DND-41 (cell line): ENCODE results near the gene DCP1B.
A peak's percentile ranks its signal among the peaks of the same experiment; 100 is the strongest.

Experiments used
- ATAC-seq: fragments of 200-7000 bp; cut with Tn5 transposase; 3 replicates; pipeline ENCODE4 v1.9.1; 2021; ENCODE audit warnings: low read depth; ENCODE audit not compliant: insufficient read depth
- DNase-seq: peaks from one replicate; pipeline ENCODE4 v3.0.0-alpha.2; 2020
- H2AFZ ChIP-seq: 2 replicates; pipeline ENCODE4 v1.6.0; 2012; ENCODE audit warnings: low read depth, low read length
- H3K27ac ChIP-seq: 2 replicates; pipeline ENCODE4 v1.5.1; 2012; ENCODE audit warnings: low read length, inconsistent platforms
- H3K27me3 ChIP-seq: fragments of 200-600 bp; sonication (generic); 2 replicates; pipeline ENCODE4 v1.6.0; 2012; ENCODE audit warnings: low read length, mild to moderate bottlenecking, inconsistent platforms; ENCODE audit not compliant: insufficient read depth, poor library complexity
- H3K36me3 ChIP-seq: 2 replicates; pipeline ENCODE4 v1.5.1; 2012; ENCODE audit warnings: low read length, inconsistent platforms; ENCODE audit not compliant: insufficient read depth
- H3K4me1 ChIP-seq: 2 replicates; pipeline ENCODE4 v1.5.1; 2012; ENCODE audit warnings: mild to moderate bottlenecking, low read length; ENCODE audit not compliant: insufficient read depth
- H3K4me2 ChIP-seq: 2 replicates; pipeline ENCODE4 v1.6.0; 2012; ENCODE audit warnings: mild to moderate bottlenecking, moderate library complexity, low read length, inconsistent platforms; ENCODE audit not compliant: insufficient read depth
- H3K4me3 ChIP-seq, 2 experiments: fragments of 200-600 bp in 1 of 2; shearing (Covaris generic) in 1 of 2; 2 replicates each; pipeline ENCODE4 v1.5.1; 2012 to 2016; ENCODE audit warnings: inconsistent platforms in 2 of 2, low read length in 2 of 2, mild to moderate bottlenecking in 2 of 2, low read depth in 1 of 2, moderate library complexity in 1 of 2
- H3K79me2 ChIP-seq: 2 replicates; pipeline ENCODE4 v1.6.0; 2012; ENCODE audit warnings: low read length, inconsistent platforms; ENCODE audit not compliant: insufficient read depth
- H3K9ac ChIP-seq: 2 replicates; pipeline ENCODE4 v1.6.0; 2012; ENCODE audit warnings: low read depth, mild to moderate bottlenecking, inconsistent platforms, low read length, moderate library complexity
- H3K9me3 ChIP-seq: 2 replicates; pipeline ENCODE4 v1.5.1; 2012; ENCODE audit warnings: low read length, moderate library complexity, mild to moderate bottlenecking, inconsistent platforms; ENCODE audit not compliant: insufficient read depth, severe bottlenecking
- H4K20me1 ChIP-seq: 2 replicates; pipeline ENCODE4 v1.6.0; 2012; ENCODE audit warnings: low read length; ENCODE audit not compliant: insufficient read depth
- EZH2 ChIP-seq: IDR thresholded peaks from 3 replicates; pipeline ENCODE4 v1.6.1; 2012; ENCODE audit warnings: borderline replicate concordance, low read depth, mild to moderate bottlenecking, moderate library complexity, low read length, inconsistent platforms; ENCODE audit not compliant: severe bottlenecking
- TF ChIP-seq, protein P1 (sequence below): IDR thresholded peaks from 2 replicates; pipeline ENCODE4 v1.5.1; 2012; ENCODE audit warnings: borderline replicate concordance, low read length, moderate library complexity, mild to moderate bottlenecking; ENCODE audit not compliant: poor library complexity, severe bottlenecking; ENCODE audit errors: extremely low read depth

Gene DCP1B

DNA sequence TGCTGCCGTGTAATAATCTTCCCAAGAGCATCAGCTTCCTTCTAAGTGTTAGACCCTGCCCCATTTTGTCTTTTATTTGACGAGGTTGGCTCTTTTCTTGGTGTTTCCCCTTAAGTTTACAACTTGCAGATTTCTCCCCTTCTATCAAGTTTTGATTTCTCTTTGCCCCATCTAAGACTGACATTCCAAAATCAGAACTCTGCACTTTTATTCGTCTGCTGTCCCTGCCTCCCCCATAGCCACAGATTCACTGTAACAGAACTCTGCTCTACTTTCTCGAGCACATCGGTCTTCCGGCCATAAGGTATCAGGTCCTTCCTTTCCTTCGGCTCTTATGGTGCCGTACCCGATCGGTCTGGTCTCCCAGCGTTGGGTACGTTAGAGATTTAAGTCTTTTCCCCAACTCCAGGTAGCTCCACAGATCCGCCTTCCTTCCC is 563 bp downstream of the DCP1B start:
- H2AFZ ChIP-seq, result peak overlapping the region; percentile 80
- H3K9ac ChIP-seq, result peak overlapping the region; percentile 66
- no peaks in the 10 kb centered on the region for H3K9me3 ChIP-seq
- no peaks in the 10 kb centered on the region; the same call in 1 of the 2 replicates for H3K36me3 ChIP-seq
- peak overlapping the region; percentile 59 to 64; a peak in 3 of 4 replicates for H3K4me3 ChIP-seq
- no peaks in the 10 kb centered on the region for H3K27me3 ChIP-seq
- TF ChIP-seq, protein P1, sequence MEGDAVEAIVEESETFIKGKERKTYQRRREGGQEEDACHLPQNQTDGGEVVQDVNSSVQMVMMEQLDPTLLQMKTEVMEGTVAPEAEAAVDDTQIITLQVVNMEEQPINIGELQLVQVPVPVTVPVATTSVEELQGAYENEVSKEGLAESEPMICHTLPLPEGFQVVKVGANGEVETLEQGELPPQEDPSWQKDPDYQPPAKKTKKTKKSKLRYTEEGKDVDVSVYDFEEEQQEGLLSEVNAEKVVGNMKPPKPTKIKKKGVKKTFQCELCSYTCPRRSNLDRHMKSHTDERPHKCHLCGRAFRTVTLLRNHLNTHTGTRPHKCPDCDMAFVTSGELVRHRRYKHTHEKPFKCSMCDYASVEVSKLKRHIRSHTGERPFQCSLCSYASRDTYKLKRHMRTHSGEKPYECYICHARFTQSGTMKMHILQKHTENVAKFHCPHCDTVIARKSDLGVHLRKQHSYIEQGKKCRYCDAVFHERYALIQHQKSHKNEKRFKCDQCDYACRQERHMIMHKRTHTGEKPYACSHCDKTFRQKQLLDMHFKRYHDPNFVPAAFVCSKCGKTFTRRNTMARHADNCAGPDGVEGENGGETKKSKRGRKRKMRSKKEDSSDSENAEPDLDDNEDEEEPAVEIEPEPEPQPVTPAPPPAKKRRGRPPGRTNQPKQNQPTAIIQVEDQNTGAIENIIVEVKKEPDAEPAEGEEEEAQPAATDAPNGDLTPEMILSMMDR, result no peak
- no peak for TF ChIP-seq EZH2
- H3K27ac ChIP-seq, result peak overlapping the region; percentile 75
- peak overlapping the region; percentile 78 for H3K4me2 ChIP-seq
- peaks cover 36% of the 10 kb centered on the region for H3K79me2 ChIP-seq
- DNase-seq (no peak), ATAC-seq (peak; percentile 20)
- H3K4me1 ChIP-seq, result peaks cover 28% of the 10 kb centered on the region
- no peaks in the 10 kb centered on the region for H4K20me1 ChIP-seq

DNA sequence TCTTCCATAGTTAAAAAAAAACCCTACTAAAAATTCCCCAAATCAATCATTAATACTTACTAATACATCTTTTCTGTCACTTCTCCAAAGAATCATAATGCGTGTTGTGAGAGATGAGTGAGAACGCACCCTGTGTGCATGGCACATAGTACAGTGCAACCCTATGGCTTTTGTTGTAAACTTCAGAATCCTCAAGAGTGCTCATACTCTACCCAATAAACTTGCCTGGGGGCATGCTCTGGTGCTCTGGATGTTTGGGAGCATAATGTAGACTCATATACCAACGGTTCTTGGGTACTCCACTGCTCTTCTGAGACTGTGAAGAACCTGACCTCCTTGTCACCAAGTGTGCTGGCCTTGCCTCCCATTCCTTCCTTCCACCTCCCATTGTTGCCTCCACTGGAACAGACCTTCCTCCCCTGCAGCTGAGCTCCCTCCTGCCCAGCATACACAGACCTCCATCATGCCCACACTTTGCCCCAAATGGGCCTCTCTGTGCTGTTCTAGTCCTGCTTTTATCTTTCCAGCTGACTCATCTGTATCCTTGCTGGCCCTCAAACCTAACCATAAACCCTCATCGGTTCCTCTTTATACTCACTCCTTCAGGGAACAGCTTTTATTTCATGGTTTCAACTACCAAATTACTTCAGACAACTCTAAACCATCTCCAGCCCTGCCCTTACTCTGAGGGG is 8.9 kb downstream of the DCP1B start:
- H3K27me3 ChIP-seq, result no peaks in the 10 kb centered on the region
- H3K9me3 ChIP-seq, result no peaks in the 10 kb centered on the region
- no peak overlapping the region for H3K4me3 ChIP-seq
- peaks cover 8% of the 10 kb centered on the region for H3K79me2 ChIP-seq
- TF ChIP-seq EZH2, result no peak
- TF ChIP-seq, protein P1, result no peak
- H4K20me1 ChIP-seq, result no peaks in the 10 kb centered on the region
- H3K9ac ChIP-seq, result no peak overlapping the region
- no peak overlapping the region for H3K27ac ChIP-seq
- no peak for ATAC-seq
- peaks cover 35% of the 10 kb centered on the region for H3K36me3 ChIP-seq
- H3K4me1 ChIP-seq, result no peaks in the 10 kb centered on the region
- no peak for DNase-seq
- no peak overlapping the region for H2AFZ ChIP-seq
- H3K4me2 ChIP-seq, result no peak overlapping the region

DNA sequence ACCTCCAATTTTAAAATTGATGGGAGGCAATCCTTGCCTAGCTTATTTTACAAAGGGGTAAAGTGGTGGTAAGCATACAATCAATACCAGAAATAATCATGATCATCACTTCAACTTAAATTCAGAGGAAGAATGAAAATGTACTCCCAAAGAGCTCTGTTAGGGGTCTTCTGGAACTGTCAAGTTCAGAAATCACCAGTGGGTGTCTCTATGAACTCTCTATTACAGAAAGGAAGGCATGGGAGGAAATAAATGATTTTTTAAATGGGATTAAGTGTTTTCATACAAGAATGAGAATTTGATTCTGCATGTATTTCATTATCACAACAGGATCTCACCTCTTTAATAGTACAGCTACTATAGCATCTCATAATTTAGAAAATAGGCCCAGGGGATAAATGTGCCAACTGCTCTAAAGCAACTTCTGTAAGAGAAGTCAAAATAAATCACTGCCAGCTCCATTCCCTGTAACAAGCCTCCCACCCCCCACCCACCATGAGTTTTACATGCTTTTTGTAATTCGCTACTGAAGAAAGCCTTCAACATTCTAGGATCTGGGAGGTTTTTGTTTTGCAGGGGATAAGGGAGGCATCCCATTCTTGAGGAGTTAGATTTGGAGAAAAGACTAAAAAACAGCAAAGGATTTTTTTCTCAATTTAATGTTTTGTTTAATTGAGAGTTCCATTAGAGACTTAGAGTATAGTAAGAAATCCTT is 9.7 kb downstream of the DCP1B start:
- no peak overlapping the region for H3K4me2 ChIP-seq

More for the DNA sequence above, 9.7 kb downstream of the DCP1B start:
- H4K20me1 ChIP-seq, result no peaks in the 10 kb centered on the region
- no peaks in the 10 kb centered on the region for H3K4me1 ChIP-seq
- H3K9ac ChIP-seq, result no peak overlapping the region
- ATAC-seq (no peak), DNase-seq (no peak)
- H3K4me3 ChIP-seq, result no peak overlapping the region
- H3K27ac ChIP-seq, result no peak overlapping the region
- H3K9me3 ChIP-seq, result no peaks in the 10 kb centered on the region
- no peak overlapping the region for H2AFZ ChIP-seq
- H3K79me2 ChIP-seq, result peaks cover 4% of the 10 kb centered on the region; the same call in 1 of the 2 replicates
- peaks cover 41% of the 10 kb centered on the region for H3K36me3 ChIP-seq
- TF ChIP-seq EZH2, result no peak
- TF ChIP-seq, protein P1, result no peak
- no peaks in the 10 kb centered on the region for H3K27me3 ChIP-seq
